NCI-H1417 treated with DMSO at 0.1 percent for 48 hours (cell line): ENCODE measurements around the gene HMGCR.

ENCODE experiments used
- DNase-seq: peaks from one replicate; lab custom pipeline; 2025; lab: John Stamatoyannopoulos, UW

HMGCR gene

DNA sequence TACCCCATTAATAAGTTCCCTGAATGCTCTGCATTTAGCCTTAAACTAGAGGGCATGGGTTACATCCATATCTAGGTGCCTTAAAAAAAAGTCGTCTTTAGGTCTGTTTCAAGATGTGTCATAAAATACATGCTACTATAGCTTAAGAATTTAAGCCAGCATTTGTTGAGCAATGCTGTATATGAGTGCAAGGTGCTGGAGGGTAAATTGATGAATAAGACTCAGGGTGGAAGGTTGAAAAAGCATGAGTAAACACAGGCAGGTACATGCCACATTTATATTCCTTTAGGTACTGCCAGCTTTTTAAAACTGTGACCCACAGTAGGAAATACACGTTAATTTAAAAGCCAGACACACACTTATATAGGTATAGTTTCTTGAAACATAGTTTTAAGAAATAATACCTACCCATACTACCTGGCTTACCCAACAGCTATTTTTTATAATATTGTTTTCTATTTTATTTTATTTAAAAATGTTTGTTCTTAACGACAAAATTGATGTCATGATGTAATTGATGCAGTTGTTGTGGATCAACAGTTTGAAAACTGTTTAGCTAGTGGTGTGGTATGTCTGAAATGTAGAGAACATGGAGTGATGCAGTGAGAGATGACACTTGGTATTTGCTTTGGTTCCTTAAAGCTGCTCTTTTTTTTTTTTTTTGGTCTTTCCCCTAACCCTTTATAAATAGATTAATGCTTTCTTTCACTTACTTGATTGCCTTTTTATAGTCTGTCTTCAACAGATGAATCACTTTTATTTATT, 3.9 kb downstream of the HMGCR start:
- no peak for DNase-seq

- DNase-seq: no peak
Measured at GRCh38 chr5:75341934-75342333, 4.9 kb downstream of the HMGCR start.

DNA sequence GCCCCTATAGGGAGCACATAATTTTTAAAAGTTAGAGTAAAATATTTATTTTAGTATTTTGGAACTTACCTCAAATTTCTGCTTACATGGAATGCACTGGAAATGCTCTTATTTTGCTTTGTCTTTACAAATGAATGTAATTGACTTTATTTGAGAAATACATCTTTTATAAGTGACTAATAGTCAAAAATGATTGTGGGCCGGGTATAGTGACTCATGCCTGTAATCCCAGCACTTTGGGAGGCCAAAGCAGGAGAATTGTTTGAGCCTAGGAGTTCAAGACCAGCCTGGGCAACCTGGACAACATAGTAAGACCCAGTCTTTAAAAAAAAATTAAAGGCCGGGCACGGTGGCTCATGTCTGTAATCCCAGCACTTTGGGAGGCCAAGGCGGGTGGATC, 5.8 kb downstream of the HMGCR start:
- DNase-seq: no peak

DNA sequence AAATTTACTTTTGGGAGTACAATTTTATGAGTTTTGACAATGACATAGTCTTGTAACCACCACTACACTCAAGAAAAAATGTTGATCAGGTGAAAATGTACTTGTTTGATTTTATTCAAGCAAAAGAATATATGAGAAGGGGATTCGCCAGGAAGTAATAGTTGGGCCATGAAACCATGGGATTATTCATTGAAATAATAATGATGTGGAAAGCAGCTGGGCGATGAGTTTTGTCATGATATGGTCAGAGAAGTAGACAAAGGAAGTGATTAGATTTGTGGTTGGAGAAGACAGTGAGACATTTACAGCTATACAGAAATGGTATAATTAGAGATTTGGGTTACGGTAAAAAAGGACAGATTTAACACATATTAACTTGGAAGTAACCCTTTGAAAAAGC, 11.2 kb downstream of the HMGCR start:
- DNase-seq: no peak

DNA sequence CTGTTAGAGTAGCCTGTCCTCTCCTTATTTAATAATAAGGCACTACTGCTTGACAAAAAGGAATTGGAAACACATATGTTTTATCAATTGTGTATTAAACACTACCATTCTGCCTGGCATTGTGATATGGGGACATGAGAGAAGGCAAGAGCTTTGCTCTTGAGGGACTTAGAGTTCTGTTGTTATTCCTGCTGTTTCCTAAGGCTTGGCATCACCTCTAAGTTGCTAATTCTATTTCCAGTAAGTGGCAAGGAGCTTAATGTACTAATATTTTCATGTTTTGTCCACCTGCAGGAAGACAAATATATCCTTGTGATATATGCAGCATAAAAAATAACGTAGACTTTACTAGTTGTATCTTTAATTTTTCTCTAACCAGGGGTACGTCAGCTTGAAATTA, 12.6 kb downstream of the HMGCR start:
- DNase-seq: no peak

- no peak for DNase-seq
Measured at GRCh38 chr5:75351139-75351926, 14.3 kb downstream of the HMGCR start.

DNA sequence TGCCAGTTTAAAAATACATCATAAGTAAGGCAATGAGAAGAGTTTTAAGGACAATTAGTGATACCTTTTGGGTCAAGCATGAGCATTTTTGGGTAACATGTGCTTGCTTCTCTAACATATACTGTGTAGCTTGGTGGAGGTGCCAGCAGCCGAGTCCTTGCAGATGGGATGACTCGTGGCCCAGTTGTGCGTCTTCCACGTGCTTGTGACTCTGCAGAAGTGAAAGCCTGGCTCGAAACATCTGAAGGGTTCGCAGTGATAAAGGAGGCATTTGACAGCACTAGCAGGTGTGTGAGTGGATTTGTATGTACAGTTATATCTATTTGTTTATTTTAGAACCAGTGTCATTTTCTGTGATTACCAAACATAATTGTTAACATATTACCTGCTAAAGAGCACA, 18.2 kb downstream of the HMGCR start:
- DNase-seq: no peak

DNA sequence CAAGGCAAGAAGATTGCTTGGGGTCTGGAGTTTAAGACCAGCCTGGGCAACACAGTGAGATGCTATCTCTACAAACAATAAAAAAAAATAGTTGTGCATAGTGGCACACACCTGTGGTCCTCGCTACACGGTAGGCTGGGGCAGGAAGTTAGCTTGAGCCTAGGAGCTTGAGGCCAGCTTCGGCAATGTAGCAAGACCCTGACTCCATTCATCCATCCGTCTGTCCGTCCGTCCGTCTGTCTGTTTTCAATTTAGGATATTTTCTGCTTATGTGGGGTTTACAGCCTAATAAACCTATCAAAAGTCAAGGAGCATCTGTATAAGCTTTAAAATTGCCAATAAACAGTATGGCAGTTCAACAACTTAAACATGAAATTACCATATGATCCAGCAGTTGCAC, 19.7 kb downstream of the HMGCR start:
- DNase-seq: no peak

GRCh38 chr5:75358117-75358516, 21.1 kb downstream of the HMGCR start:
- no peak for DNase-seq

- DNase-seq: no peak
Measured at GRCh38 chr5:75361310-75361709, 24.3 kb downstream of the HMGCR start.

GRCh38 chr5:75362474-75362975, 25.5 kb downstream of the HMGCR start:
- DNase-seq: no peak

- no peak for DNase-seq
Measured at GRCh38 chr5:75363111-75363510, 26.1 kb downstream of the HMGCR start.

DNA sequence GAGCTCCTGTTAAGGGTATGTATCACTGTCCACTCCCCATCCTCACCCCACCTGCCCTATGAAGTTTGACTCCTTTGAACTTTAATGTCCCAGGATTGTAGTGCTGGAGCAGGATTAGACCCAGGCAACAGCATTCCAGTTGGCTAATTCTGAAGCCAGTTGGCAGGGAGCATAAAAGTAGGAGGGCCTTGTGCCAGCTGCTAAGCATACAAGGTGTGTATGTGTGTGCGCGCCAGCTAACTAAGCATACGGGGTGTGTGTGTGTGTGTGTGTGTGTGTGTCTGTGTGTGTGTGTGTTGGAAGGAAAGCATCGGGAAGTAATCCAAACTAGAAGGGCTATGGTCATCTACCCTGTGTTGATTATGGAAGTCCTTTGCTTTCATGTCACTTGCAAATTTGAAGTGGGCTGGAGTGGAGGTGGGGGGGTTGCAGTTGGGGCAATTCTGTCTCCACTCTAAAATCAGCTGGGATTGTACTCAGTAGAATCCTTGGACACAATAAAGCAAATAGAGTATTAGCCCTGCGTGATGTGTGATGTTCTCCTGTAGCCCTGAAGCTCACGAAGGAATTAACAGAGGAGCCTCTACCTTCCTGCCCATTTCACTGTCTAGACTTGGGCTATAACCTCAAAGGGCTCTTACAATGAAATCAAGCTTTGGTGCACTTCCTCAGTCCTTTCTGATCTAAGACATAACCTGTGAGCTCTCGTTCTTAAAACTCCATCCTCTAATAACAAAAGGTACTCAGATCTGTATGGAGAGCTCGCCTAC, 26.9 kb downstream of the HMGCR start:
- DNase-seq: no peak

- DNase-seq: no peak
Measured at GRCh38 chr5:75364571-75365280, 27.7 kb downstream of the HMGCR start.

DNA sequence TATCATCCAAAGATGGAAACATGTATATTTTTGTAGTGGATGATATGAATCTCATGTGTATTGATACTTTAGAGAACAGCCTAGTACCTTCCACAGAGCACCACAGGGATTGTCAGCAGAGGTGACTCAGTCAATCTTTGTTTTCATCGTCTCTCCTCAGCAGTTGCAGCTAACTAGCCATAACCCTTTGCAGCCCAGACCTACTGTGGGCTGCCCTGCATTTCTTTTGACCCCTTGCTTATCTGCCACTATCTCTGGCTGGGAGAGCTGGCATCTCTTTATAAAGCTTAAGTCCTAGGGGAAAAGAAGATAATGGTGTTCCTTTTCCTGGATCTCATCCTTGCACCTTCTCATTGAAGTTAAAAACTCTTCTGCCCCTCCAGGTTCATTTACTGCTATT, 28.7 kb downstream of the HMGCR start:
- no peak for DNase-seq

DNA sequence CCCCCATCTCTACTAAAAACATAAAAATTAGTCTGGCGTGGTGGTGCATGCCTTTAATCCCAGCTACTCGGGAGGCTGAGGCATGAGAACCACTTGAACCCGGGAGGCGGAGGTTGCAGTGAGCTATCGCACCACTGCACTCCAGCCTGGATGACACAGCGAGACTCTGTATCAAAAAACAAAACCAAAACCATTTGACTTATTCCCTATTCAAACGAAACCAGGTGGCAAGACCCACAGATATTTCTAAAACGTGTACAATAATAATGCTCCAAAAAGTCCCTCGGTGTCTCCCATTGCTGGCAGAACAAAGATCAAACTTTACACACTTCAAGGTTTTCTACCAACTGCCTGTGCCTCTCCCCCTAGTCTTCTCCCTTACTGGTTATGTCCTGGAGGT, 29.8 kb downstream of the HMGCR start:
- no peak for DNase-seq

- no peak for DNase-seq
Measured at GRCh38 chr5:75367401-75367800, 30.4 kb downstream of the HMGCR start.

DNA sequence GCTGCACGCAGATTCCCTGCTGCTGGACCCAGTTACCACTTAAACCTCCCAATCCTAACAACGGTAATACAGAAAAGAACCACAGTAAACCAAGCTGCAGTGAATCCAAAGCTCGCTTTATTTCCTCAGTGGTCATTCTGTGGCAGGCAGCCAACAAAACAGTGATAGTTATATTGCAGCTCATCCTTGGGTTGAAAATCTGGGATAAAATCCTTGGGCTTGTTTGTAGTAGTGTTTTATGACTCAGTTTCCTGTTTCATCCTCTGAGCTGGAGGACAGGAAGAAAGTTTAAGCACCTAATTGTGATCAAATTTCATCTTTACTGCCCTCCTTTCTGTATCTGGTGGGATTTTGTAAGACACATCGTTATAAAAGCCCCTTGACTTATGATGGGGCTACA, 31.4 kb downstream of the HMGCR start:
- no peak for DNase-seq

DNA sequence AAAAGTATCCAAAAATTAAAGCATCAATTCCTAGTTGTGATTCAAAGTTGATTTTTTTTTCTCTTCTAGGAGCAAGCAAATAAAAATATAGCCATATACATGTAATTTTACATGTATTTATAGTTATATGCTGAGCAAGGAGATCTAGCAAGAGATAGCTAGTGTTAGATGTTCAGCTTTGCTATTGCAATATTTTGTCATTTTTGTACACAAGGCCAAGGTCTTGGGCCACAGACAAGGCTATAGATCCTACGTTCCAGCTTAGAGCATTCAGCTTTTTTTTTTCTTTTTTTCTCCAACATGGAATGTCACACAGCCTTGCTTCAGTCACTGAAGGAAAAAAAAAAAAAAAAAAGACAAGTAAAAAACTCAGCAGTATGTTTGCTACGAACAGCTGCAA, 36.8 kb downstream of the HMGCR start:
- no peak for DNase-seq

GRCh38 chr5:75374394-75374814, 37.4 kb downstream of the HMGCR start:
- DNase-seq: no peak

DNA sequence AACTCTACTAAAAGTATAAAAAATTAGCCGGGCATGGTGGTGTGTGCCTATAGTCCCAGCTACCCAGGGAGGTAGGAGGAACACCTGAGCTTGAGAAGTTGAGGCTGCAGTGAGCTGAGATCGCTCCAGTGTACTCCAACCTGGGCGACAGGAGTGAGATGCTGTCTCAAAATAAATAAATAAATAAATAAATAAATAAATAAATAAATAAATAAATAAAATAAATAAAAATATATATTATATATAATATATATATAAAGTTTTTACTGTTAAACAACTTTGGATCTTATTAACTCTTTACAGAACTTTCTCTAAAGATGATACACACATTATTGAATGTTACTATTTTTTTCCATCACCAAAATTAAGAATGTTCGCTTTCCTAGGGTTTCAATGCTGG, 38.4 kb downstream of the HMGCR start:
- DNase-seq: no peak

GRCh38 chr5:75380099-75380498, 43.1 kb downstream of the HMGCR start:
- DNase-seq: no peak
